ENCODE results near the gene AMMECR1.
A peak's percentile ranks its signal among the peaks of the same experiment; 100 is the strongest.

Gene AMMECR1

GRCh38 chrX:110310000-110310790 lies 7.7 kb downstream of the AMMECR1 start:
- peak; percentile 44 for DNase-seq (ENCODE audit: low read depth)
- TF ChIP-seq POLR2A (IDR thresholded peaks at IDR 0.05; ENCODE audit: extremely low read depth, insufficient read length) (no peak), MAX (IDR thresholded peaks at IDR 0.05; ENCODE audit: low read depth, low read length) (no peak), MYC (IDR thresholded peaks at IDR 0.05; ENCODE audit: low read depth, low read length) (no peak)
- TF ChIP-seq, protein P1, sequence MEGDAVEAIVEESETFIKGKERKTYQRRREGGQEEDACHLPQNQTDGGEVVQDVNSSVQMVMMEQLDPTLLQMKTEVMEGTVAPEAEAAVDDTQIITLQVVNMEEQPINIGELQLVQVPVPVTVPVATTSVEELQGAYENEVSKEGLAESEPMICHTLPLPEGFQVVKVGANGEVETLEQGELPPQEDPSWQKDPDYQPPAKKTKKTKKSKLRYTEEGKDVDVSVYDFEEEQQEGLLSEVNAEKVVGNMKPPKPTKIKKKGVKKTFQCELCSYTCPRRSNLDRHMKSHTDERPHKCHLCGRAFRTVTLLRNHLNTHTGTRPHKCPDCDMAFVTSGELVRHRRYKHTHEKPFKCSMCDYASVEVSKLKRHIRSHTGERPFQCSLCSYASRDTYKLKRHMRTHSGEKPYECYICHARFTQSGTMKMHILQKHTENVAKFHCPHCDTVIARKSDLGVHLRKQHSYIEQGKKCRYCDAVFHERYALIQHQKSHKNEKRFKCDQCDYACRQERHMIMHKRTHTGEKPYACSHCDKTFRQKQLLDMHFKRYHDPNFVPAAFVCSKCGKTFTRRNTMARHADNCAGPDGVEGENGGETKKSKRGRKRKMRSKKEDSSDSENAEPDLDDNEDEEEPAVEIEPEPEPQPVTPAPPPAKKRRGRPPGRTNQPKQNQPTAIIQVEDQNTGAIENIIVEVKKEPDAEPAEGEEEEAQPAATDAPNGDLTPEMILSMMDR (IDR thresholded peaks at IDR 0.05; ENCODE audit: low read depth, low read length) = no peak
- H3K4me3 ChIP-seq (ENCODE audit: low read depth, low read length) = no peak overlapping the region

GRCh38 chrX:110308220-110308619 lies 9.7 kb downstream of the AMMECR1 start:
- DNase-seq (ENCODE audit: low read depth) = no peak
- H3K4me3 ChIP-seq (ENCODE audit: low read depth, low read length) = no peak overlapping the region
- TF ChIP-seq MAX (IDR thresholded peaks at IDR 0.05; ENCODE audit: low read depth, low read length) (no peak), MYC (IDR thresholded peaks at IDR 0.05; ENCODE audit: low read depth, low read length) (no peak), POLR2A (IDR thresholded peaks at IDR 0.05; ENCODE audit: extremely low read depth, insufficient read length) (no peak)
- TF ChIP-seq, protein P1 (IDR thresholded peaks at IDR 0.05; ENCODE audit: low read depth, low read length) = no peak

- H3K4me3 ChIP-seq (ENCODE audit: low read depth, low read length) = no peak overlapping the region
- no peak for DNase-seq (ENCODE audit: low read depth)
- TF ChIP-seq, protein P1 (IDR thresholded peaks at IDR 0.05; ENCODE audit: low read depth, low read length) = no peak
- TF ChIP-seq MYC (IDR thresholded peaks at IDR 0.05; ENCODE audit: low read depth, low read length) = no peak
- no peak for TF ChIP-seq MAX (IDR thresholded peaks at IDR 0.05; ENCODE audit: low read depth, low read length)
- TF ChIP-seq POLR2A (IDR thresholded peaks at IDR 0.05; ENCODE audit: extremely low read depth, insufficient read length) = no peak
These were observed 13.0 kb downstream of the AMMECR1 start for GRCh38 chrX:110304884-110305283.

DNA sequence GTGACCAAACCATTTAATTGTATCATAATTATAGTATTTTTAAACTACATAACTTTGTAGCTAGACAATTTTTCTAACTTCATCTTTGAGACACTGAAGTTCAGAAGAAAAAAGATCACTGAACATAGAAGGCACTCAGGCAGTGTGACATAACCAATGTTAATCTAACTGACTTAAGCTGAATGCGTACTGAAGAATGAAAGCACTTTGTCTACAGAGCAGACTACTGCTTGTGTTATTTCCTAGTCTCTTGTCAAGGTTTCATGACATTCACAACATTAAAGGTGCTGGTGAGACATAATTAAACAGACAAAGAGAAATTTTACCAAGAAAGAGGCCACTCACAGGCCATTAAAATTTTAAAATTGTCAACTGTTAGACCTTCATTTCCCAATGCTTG lies 13.5 kb downstream of the AMMECR1 start:
- DNase-seq (ENCODE audit: low read depth) = no peak
- TF ChIP-seq, protein P1 (IDR thresholded peaks at IDR 0.05; ENCODE audit: low read depth, low read length) = no peak
- TF ChIP-seq MYC (IDR thresholded peaks at IDR 0.05; ENCODE audit: low read depth, low read length) (no peak), POLR2A (IDR thresholded peaks at IDR 0.05; ENCODE audit: extremely low read depth, insufficient read length) (no peak), MAX (IDR thresholded peaks at IDR 0.05; ENCODE audit: low read depth, low read length) (no peak)
- no peak overlapping the region for H3K4me3 ChIP-seq (ENCODE audit: low read depth, low read length)

GRCh38 chrX:110302975-110303374 lies 14.9 kb downstream of the AMMECR1 start:
- DNase-seq (ENCODE audit: low read depth) = no peak
- TF ChIP-seq MYC (IDR thresholded peaks at IDR 0.05; ENCODE audit: low read depth, low read length) = no peak
- TF ChIP-seq, protein P1 (IDR thresholded peaks at IDR 0.05; ENCODE audit: low read depth, low read length) = no peak
- TF ChIP-seq MAX (IDR thresholded peaks at IDR 0.05; ENCODE audit: low read depth, low read length) = no peak
- TF ChIP-seq POLR2A (IDR thresholded peaks at IDR 0.05; ENCODE audit: extremely low read depth, insufficient read length) = no peak
- H3K4me3 ChIP-seq (ENCODE audit: low read depth, low read length) = no peak overlapping the region

All from NB4 (cell line).